Activated B cell treated with CpG ODN at 0.5 μM for 24 hours (primary cell): ENCODE measurements around the gene WRNIP1. TPM values are rescaled to one million over a fixed set of nuclear protein-coding genes. Genes with fewer than 3 reads are reported as not detected.

Experiments
- ATAC-seq: fragments of 200-7000 bp; cut with Tn5 transposase; one replicate; pipeline ENCODE4 v1.10.0; 2021; ENCODE audit warnings: low read depth, mild to moderate bottlenecking, moderate library complexity
- CTCF ChIA-PET: fragments of 350-600 bp; sonication (Branson Sonifier 250); formaldehyde crosslinking; loops from one replicate; lab custom pipeline; 2021; ENCODE audit warnings: antibody characterized with exemption; lab: Charles Lee
- POLR2A ChIA-PET: fragments of 350-600 bp; sonication (Branson Sonifier 250); formaldehyde crosslinking; loops from one replicate; lab custom pipeline; 2021; ENCODE audit warnings: antibody characterized with exemption; lab: Charles Lee
- DNase-seq: peaks from one replicate; pipeline ENCODE4 v3.0.0; 2022
- H3K27ac Mint-ChIP-seq: one replicate; pipeline ENCODE4 v1.8.0; 2020; ENCODE audit warnings: mixed read lengths
- H3K27me3 Mint-ChIP-seq: one replicate; pipeline ENCODE4 v1.8.0; 2021; ENCODE audit warnings: mixed read lengths
- H3K36me3 Mint-ChIP-seq: one replicate; pipeline ENCODE4 v1.8.0; 2021; ENCODE audit warnings: low read depth, mixed read lengths
- H3K4me1 Mint-ChIP-seq: one replicate; pipeline ENCODE4 v1.8.0; 2021; ENCODE audit warnings: mixed read lengths
- H3K4me3 Mint-ChIP-seq: one replicate; pipeline ENCODE4 v1.8.0; 2020; ENCODE audit warnings: mild to moderate bottlenecking, mixed read lengths
- H3K9me3 Mint-ChIP-seq: one replicate; pipeline ENCODE4 v1.8.0; 2020; ENCODE audit warnings: mixed read lengths
- intact Hi-C: fragments of 100-400 bp; cut with micrococcal nuclease; formaldehyde crosslinking; loops from one replicate; pipeline ENCODE4 v1.15.1; 2024
- total RNA-seq: library from RNA; stranded (reverse); gene quantifications from 2 replicates; pipeline ENCODE4 v1.2.3, GENCODE V29; 2022
- TF ChIP-seq, protein P1 (sequence below): fragments of 200-600 bp; IDR thresholded peaks from one replicate; pipeline ENCODE4 v1.8.0; 2022; ENCODE audit warnings: antibody characterized with exemption, mild to moderate bottlenecking

WRNIP1 gene
- total RNA-seq, 1 donor from 2014 or later, result 31.9 TPM

DNA sequence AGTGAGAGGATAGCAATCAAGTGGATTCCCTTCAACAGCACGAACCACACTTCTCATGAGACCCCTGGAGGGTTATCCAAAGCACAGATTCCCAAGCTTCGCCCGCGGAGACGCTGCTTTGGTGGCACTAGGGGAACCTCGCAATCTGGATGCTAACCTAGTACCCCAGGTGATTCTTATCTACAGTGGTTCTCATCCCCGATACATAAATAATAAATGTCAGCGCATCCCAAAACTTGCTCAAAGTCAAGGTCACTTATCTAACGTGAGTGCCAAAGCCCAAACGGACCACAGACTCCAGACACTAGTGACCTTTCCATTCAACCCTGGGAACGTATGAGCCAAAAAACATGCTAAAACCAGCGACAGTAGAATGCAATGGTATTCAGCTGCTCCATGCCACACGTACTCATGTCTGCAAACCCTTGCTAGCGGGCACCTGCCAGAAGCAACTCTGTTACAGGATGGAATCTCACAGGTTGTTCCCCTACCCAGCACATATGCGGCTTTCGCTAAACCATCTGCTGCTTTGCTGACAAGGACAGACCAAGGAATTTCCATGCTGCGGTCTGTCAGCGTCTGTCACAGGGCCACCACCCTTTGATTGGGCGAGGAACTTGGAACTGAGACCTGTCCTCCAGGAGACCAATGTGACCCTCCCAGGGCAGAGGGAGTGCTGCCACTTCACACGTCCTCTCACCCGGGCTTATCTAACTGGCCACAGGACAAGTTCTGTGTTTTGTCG lies 31.3 kb upstream of the WRNIP1 start:
- intact Hi-C loops, result loop anchor here (1.0 to 2.0 kb wide), 3 partner anchors 17 to 489 kb away; partner anchors contain the start of genes GMDS, MYLK4 and WRNIP1
- ChIA-PET POLR2A (interaction anchor here (0.6 to 2.1 kb wide), 8 partner anchors 16 to 1406 kb away, joined by 3 to 12 read pairs (median 4); partner anchors contain the start of genes MYLK4, SERPINB1 and WRNIP1), CTCF (interaction anchor here (0.7 to 3.4 kb wide), 3 partner anchors 16 to 998 kb away, joined by 3 to 28 read pairs (median 4); partner anchors contain the start of gene MYLK4)
- peaks cover 9% of the 10 kb centered on the region for H3K9me3 Mint-ChIP-seq
- TF ChIP-seq, protein P1, sequence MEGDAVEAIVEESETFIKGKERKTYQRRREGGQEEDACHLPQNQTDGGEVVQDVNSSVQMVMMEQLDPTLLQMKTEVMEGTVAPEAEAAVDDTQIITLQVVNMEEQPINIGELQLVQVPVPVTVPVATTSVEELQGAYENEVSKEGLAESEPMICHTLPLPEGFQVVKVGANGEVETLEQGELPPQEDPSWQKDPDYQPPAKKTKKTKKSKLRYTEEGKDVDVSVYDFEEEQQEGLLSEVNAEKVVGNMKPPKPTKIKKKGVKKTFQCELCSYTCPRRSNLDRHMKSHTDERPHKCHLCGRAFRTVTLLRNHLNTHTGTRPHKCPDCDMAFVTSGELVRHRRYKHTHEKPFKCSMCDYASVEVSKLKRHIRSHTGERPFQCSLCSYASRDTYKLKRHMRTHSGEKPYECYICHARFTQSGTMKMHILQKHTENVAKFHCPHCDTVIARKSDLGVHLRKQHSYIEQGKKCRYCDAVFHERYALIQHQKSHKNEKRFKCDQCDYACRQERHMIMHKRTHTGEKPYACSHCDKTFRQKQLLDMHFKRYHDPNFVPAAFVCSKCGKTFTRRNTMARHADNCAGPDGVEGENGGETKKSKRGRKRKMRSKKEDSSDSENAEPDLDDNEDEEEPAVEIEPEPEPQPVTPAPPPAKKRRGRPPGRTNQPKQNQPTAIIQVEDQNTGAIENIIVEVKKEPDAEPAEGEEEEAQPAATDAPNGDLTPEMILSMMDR, result no peak
- DNase-seq (no peak), ATAC-seq (no peak)
- H3K36me3 Mint-ChIP-seq, result no peaks in the 10 kb centered on the region
- H3K4me1 Mint-ChIP-seq, result peaks cover 19% of the 10 kb centered on the region
- no peaks in the 10 kb centered on the region for H3K27me3 Mint-ChIP-seq
- peak overlapping the region; percentile 85 for H3K27ac Mint-ChIP-seq
- H3K4me3 Mint-ChIP-seq, result no peak overlapping the region

DNA sequence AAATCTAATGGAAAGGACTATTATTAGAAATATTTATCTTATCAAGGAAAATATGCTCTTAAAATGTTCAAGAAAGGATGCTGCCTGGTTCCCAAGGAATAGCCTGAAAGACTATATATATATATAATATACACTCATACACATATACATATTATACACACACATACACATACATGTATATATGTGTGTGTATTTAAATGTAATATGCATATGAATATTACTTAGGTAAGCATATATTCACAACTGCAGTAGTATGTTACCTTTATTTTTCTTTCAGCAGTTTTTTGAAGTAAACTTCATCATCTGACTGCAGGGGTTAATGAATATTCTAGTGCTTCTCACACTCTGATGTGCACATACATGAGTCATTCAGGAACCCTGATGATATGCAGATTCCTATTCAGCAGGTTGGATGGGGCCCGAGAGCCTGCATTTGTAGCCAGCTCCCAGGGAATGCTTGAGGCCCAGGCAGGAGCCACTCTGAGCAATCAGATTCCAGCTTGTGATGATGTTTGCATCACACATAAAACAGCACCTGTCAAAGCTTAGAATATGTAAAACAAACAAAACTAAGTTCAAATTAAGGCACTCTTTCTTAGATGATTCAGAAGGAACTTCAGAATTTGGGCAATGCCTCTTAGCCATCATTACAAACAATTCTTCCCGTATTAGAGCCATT lies 30.6 kb upstream of the WRNIP1 start:
- Mint-ChIP-seq H3K4me3 (no peak overlapping the region), H3K27me3 (no peaks in the 10 kb centered on the region), H3K9me3 (peaks cover 9% of the 10 kb centered on the region), H3K36me3 (no peaks in the 10 kb centered on the region), H3K4me1 (peaks cover 19% of the 10 kb centered on the region), H3K27ac (no peak overlapping the region)
- ChIA-PET CTCF (interaction anchor here (3.4 kb wide), 1 partner anchor 15 kb away, joined by 28 read pairs; the partner anchor contains the start of gene MYLK4), POLR2A (interaction anchor here (0.6 kb wide), 1 partner anchor 1405 kb away, joined by 3 read pairs; no protein-coding TSS in a partner anchor)
- DNase-seq (no peak), ATAC-seq (no peak)
- intact Hi-C loops, result no loop called here
- TF ChIP-seq, protein P1, result no peak

DNA sequence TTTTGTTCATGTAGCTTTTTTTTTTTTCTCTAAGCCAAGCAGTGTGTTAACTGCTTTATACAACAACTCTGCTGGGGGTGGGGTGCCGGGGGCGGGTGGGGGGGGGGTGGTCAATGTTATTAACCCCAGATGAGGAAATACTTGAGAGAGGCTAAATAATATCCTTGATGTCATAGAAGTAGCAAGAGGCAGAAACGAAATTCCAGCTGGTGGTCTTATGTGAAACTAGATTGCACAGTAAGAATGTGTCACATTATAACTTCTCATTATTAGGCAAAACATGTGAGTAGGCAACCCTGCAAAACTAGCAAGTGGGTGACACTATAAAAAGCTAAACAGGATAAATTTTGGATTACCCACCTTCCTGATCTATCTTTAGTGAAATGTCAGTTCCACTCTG lies 27.3 kb upstream of the WRNIP1 start:
- peaks cover 16% of the 10 kb centered on the region for H3K4me1 Mint-ChIP-seq
- POLR2A ChIA-PET, result interaction anchor here (0.6 to 1.1 kb wide), 6 partner anchors 9 to 1038 kb away, joined by 3 to 14 read pairs (median 4); partner anchors contain the start of gene SERPINB6
- no peak for DNase-seq
- TF ChIP-seq, protein P1, result no peak
- CTCF ChIA-PET, result interaction anchor here (0.6 to 4.2 kb wide), 18 partner anchors 9 to 514 kb away, joined by 3 to 50 read pairs (median 4); partner anchors contain the start of genes MYLK4, NQO2, SERPINB1 and WRNIP1
- H3K9me3 Mint-ChIP-seq, result no peaks in the 10 kb centered on the region
- H3K27me3 Mint-ChIP-seq, result no peaks in the 10 kb centered on the region
- no peak overlapping the region for H3K4me3 Mint-ChIP-seq
- ATAC-seq, result no peak
- no peak overlapping the region for H3K27ac Mint-ChIP-seq
- intact Hi-C loops, result loop anchor here (1.0 kb wide), 4 partner anchors 12 to 250 kb away; partner anchors contain the start of genes MYLK4 and SERPINB1
- no peaks in the 10 kb centered on the region for H3K36me3 Mint-ChIP-seq

DNA sequence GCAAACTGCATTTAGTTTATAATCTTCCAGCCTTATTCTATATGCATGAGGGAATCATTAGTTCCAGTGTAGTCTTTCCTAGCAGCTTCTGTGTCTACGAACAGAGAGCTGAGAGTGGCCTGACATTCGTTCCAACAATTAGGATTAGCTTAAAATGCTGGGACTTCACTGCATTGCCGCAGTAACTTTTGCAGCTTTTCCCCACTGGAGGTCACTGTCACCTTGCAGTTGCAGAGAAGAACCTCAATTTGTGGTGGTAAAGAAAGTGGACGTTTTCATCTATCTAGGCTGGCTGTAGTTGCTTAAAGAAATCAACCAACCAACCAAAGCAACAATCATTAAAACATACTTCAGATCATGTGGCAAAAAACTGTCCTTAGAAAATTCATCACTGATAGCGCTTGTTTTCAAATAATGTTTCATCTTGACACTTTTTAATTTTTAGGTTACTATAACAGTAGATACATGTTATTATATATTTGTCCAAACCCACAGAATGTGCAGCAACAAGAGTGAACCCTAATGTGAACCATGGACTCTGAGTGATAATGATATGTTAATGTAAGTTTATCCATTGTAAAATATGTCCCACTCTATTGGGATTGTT lies 26.7 kb upstream of the WRNIP1 start:
- Mint-ChIP-seq H3K27me3 (no peaks in the 10 kb centered on the region), H3K36me3 (no peaks in the 10 kb centered on the region), H3K4me1 (peaks cover 10% of the 10 kb centered on the region), H3K27ac (no peak overlapping the region), H3K9me3 (no peaks in the 10 kb centered on the region), H3K4me3 (no peak overlapping the region)
- ChIA-PET CTCF (interaction anchor here (0.6 to 4.2 kb wide), 18 partner anchors 10 to 513 kb away, joined by 3 to 50 read pairs (median 4); partner anchors contain the start of genes MYLK4, NQO2, SERPINB1 and WRNIP1), POLR2A (interaction anchor here (0.5 to 1.0 kb wide), 4 partner anchors 102 to 1037 kb away, joined by 3 to 12 read pairs (median 6); no protein-coding TSS in a partner anchor)
- TF ChIP-seq, protein P1, result no peak
- intact Hi-C loops, result loop anchor here (1.0 kb wide), 4 partner anchors 12 to 250 kb away; partner anchors contain the start of genes MYLK4 and SERPINB1
- ATAC-seq (no peak), DNase-seq (no peak)
